ENCODE measurements around the gene TSTD1.
"Not testable (repeated sequence)": the region's sequence is repeated elsewhere in the genome, so short reads cannot be mapped to it uniquely, and the experiment has no call there.

Gene TSTD1

DNA sequence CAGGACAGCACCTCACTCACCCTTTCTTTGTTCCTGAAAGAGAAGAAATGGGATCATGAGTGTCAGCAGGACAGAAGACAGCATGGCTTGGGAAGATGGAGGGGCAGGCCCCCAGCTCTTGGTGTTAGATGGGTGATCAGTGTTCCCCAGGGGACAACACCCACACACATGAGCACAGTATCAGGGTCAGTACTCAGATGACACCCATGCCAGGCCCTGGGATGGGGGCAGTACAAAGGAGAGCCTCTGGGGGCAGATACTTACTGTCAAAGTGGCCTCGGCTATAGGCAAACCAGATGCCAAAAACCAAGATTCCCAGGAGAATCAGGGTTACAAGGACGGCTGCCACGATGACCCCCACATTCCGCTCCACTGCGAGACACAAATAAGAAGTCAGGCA lies 39.4 kb downstream of the TSTD1 start:
- DNase-seq (ENCODE audit: low read depth): no peak
- no peaks in the 10 kb centered on the region for H3K9me3 ChIP-seq (ENCODE audit: control insufficient read depth, low read length)
- H3K4me1 ChIP-seq (ENCODE audit: control insufficient read depth, insufficient read depth, low read length): peaks cover 9% of the 10 kb centered on the region
- H3K9ac ChIP-seq (ENCODE audit: low read length): no peak overlapping the region
- H3K4me3 ChIP-seq (ENCODE audit: low read length): no peak overlapping the region
- peaks cover 12% of the 10 kb centered on the region for H3K36me3 ChIP-seq (ENCODE audit: control insufficient read depth, insufficient read depth, low read length, severe bottlenecking)
- no peaks in the 10 kb centered on the region for H3K27me3 ChIP-seq (replicated peaks; ENCODE audit: control insufficient read depth, insufficient read depth, low read length)

DNA sequence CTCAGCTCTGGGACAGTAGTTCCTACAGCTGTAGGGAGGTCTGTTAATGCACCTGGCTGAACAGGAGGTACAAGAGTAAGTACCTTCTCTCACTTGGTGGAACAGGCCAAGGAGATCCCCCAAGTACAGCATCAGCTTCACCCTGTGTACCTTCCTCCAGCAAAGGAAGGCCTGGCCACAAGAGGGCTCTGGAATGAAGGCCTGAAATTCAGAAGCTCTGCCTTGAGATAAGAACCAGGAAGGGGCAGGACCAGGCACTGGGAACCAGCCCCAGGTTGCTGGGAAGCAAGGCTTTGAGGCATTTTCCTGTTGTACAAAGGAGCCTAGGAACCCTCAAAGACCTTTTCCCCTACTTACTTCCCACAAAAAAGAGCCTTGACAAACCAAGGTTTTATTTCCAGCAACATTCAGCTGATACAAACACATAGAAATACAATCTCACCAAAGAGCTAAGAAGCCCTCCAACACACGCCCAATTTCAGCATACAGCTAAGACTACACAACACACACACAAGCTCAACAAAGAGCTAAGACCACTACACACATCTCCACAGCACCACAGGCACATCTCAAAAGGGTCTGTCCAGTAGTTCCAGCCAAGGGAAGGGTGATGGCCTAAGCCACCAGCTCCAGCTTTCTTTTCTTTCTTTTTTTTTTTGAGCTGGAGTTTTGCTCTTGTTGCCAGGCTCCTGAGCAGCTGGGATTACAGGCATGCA lies 41.3 kb downstream of the TSTD1 start:
- Histone ChIP-seq H3K9me3 (ENCODE audit: control insufficient read depth, low read length) (no peaks in the 10 kb centered on the region), H3K4me1 (ENCODE audit: control insufficient read depth, insufficient read depth, low read length) (peaks cover 14% of the 10 kb centered on the region), H3K36me3 (ENCODE audit: control insufficient read depth, insufficient read depth, low read length, severe bottlenecking) (peaks cover 12% of the 10 kb centered on the region), H3K9ac (ENCODE audit: low read length) (peak overlapping the region; percentile 1), H3K4me3 (ENCODE audit: low read length) (no peak overlapping the region), H3K27me3 (replicated peaks; ENCODE audit: control insufficient read depth, insufficient read depth, low read length) (no peaks in the 10 kb centered on the region)
- DNase-seq (ENCODE audit: low read depth): peak; percentile 82

DNA sequence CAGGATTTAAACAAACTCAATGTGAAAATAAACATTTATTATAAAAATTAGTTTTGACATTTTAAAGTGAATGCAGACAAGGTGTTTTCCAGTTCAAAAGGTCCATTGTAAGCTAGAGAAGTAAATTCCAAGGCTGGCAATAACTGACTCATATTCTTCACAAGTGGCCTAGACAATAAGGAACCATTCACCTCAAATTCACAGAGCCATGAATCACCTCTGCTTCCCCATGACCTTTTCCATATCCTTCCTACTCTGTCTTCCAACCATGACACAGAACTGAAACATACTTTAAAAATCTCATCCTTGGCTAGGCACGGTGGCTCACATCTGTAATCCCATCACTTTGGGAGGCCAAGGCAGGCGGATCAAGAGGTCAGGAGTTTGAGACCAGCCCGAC lies 42.6 kb downstream of the TSTD1 start:
- no peak for DNase-seq (ENCODE audit: low read depth)
- H3K9ac ChIP-seq (ENCODE audit: low read length): no peak overlapping the region
- H3K9me3 ChIP-seq (ENCODE audit: control insufficient read depth, low read length): no peaks in the 10 kb centered on the region
- peaks cover 11% of the 10 kb centered on the region for H3K4me1 ChIP-seq (ENCODE audit: control insufficient read depth, insufficient read depth, low read length)
- peaks cover 12% of the 10 kb centered on the region for H3K36me3 ChIP-seq (ENCODE audit: control insufficient read depth, insufficient read depth, low read length, severe bottlenecking)
- H3K27me3 ChIP-seq (replicated peaks; ENCODE audit: control insufficient read depth, insufficient read depth, low read length): no peaks in the 10 kb centered on the region
- H3K4me3 ChIP-seq (ENCODE audit: low read length): no peak overlapping the region

DNA sequence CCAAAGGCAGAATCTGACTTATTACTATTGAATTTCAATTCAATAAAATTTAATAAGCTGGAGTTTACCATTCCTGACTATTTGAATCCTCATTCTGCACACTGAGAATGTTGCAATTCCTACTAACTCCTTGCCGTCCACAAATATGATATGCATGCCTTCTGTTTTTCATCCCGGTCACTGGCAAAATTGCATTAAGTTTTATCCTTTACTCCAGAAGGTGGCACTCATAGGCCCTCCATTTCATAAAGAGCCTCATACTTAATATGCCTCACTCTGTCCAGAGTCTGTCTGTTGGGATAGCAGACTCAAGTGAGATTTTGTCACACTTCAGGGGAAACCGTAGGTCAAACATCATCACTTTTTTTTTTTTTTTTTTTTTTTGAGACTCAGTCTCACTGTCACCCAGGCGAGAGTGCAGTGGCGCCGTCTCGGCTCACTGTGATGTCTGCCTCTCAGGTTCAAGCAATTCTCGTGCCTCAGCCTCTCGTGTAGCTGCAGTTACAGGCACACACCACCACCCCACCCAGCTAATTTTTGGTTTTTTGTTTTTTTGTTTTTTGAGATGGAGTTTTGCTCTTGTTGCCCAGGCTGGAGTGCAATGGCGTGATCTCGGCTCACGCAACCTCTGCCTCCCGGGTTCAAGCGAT lies 45.1 kb downstream of the TSTD1 start:
- Histone ChIP-seq H3K9ac (ENCODE audit: low read length) (no peak overlapping the region), H3K9me3 (ENCODE audit: control insufficient read depth, low read length) (no peaks in the 10 kb centered on the region)
- DNase-seq (ENCODE audit: low read depth): peak; percentile 95

DNA sequence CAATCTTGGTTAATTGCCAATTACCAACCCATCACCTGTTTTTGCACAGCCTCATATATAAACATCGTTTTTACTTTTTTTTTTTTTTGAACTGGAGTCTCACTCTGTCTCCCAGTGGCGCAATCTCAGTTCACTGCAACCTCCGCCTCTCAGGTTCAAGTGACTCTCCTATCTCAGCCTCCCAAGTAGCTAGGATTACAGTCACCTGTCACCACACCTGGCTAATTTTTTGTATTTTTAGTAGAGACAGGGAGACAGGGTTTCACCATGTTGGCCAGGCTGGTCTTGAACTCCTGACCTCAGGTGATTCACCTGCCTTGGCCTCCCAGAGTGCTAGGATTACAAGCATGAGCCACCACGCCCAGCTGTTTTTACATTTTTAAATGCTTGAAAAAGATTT lies 46.7 kb downstream of the TSTD1 start:
- not testable (repeated sequence) for DNase-seq (ENCODE audit: low read depth); H3K4me3 ChIP-seq (ENCODE audit: low read length); H3K9me3 ChIP-seq (ENCODE audit: control insufficient read depth, low read length); H3K4me1 ChIP-seq (ENCODE audit: control insufficient read depth, insufficient read depth, low read length); H3K27me3 ChIP-seq (replicated peaks; ENCODE audit: control insufficient read depth, insufficient read depth, low read length); H3K36me3 ChIP-seq (ENCODE audit: control insufficient read depth, insufficient read depth, low read length, severe bottlenecking); H3K9ac ChIP-seq (ENCODE audit: low read length)

More for the DNA sequence above, 45.1 kb downstream of the TSTD1 start:
- H3K27me3 ChIP-seq (replicated peaks; ENCODE audit: control insufficient read depth, insufficient read depth, low read length): no peaks in the 10 kb centered on the region
- peaks cover 11% of the 10 kb centered on the region for H3K4me1 ChIP-seq (ENCODE audit: control insufficient read depth, insufficient read depth, low read length)
- H3K36me3 ChIP-seq (ENCODE audit: control insufficient read depth, insufficient read depth, low read length, severe bottlenecking): no peaks in the 10 kb centered on the region
- H3K4me3 ChIP-seq (ENCODE audit: low read length): no peak overlapping the region
